Sigmoid colon (tissue), 7 donors: Measurements from ENCODE around the gene ARHGAP8. TPM values are rescaled to one million over a fixed set of nuclear protein-coding genes. Genes with fewer than 3 reads are reported as not detected.

Experiments
- DNase-seq: peaks from one replicate; pipeline ENCODE4 v3.0.0-alpha.2; 2019
- H3K27ac ChIP-seq, 4 donors: fragments of 200-600 bp; sonication (generic); one replicate each; pipeline ENCODE4 v1.5.1; 2016 to 2019; ENCODE audit warnings: mild to moderate bottlenecking in 1 of 4
- H3K27me3 ChIP-seq, 3 donors: fragments of 200-600 bp; sonication (generic); one replicate each; pipeline ENCODE4 v1.5.1; 2019; ENCODE audit warnings: mild to moderate bottlenecking in 1 of 3
- H3K36me3 ChIP-seq, 4 donors: fragments of 200-600 bp; sonication (generic); one replicate each; pipeline ENCODE4 v1.5.1; 2016 to 2019
- H3K4me1 ChIP-seq, 4 donors: fragments of 200-600 bp; sonication (generic); one replicate each; pipeline ENCODE4 v1.5.1; 2017 to 2019
- H3K4me3 ChIP-seq, 4 donors: fragments of 200-600 bp; sonication (generic); one replicate each; pipeline ENCODE4 v1.5.1; 2017 to 2019; ENCODE audit warnings: mild to moderate bottlenecking in 2 of 4, moderate library complexity in 1 of 4
- H3K9me3 ChIP-seq, 4 donors: fragments of 200-600 bp in 3 of 4; sonication (generic) in 3 of 4; one replicate each; pipeline versions ENCODE4 v1.5.1 to v1.6.1; 2013 to 2019
- CTCF ChIP-seq, 4 experiments: fragments of 450-650 bp in 3 of 4; fragments of 200-600 bp in 1 of 4; IDR thresholded peaks; one replicate each; pipeline ENCODE4 v1.5.1; 2016 to 2019; ENCODE audit warnings: antibody characterized with exemption in 4 of 4, mild to moderate bottlenecking in 3 of 4, moderate library complexity in 2 of 4
- EP300 ChIP-seq, 4 donors: sonication (generic); formaldehyde crosslinking; IDR thresholded peaks; one replicate each; pipeline ENCODE4 v1.6.1; 2017; ENCODE audit warnings: antibody characterized with exemption in 4 of 4
- POLR2A ChIP-seq, 2 donors: fragments of 450-650 bp; IDR thresholded peaks; one replicate each; pipeline ENCODE4 v1.6.1; 2016; ENCODE audit warnings: antibody characterized with exemption in 2 of 2, mild to moderate bottlenecking in 2 of 2, moderate library complexity in 2 of 2
- POLR2AphosphoS5 ChIP-seq, 4 donors: sonication (generic); formaldehyde crosslinking; IDR thresholded peaks; one replicate each; pipeline ENCODE4 v1.6.1; 2017; ENCODE audit warnings: antibody characterized with exemption in 4 of 4
- WGBS, 2 donors: extraction: QIAGEN DNeasy Blood & Tissue Kit; methylation state at CpG; one replicate each; pipeline ENCODE4 v1.1.7; 2013; 5-methylcytosine and 5-hydroxymethylcytosine counted together
- intact Hi-C: fragments of 100-400 bp; cut with DNase I; formaldehyde crosslinking; loops from one replicate; pipeline ENCODE4 v1.15.1; 2023
- polyA plus RNA-seq, 3 donors: library from polyadenylated mRNA; stranded (reverse); fragments of 200-250 nt; gene quantifications; one replicate each; pipeline ENCODE4 v1.2.3, GENCODE V29; 2013
- total RNA-seq, 4 donors: library from RNA; depleted of rRNA; stranded (reverse); fragments of >200 nt; gene quantifications; one replicate each; pipeline ENCODE4 v1.1.0, GENCODE V29; 2016
- donor health status: healthy with polysubstance abuse.
- donor health status: Bipolar disorder and iron deficiency.
- donor health status: healthy.

The ARHGAP8 gene
- total and polyA plus RNA-seq, 7 donors = 0.66 to 30.9 (median 6.0) TPM; not detected in 1

DNA sequence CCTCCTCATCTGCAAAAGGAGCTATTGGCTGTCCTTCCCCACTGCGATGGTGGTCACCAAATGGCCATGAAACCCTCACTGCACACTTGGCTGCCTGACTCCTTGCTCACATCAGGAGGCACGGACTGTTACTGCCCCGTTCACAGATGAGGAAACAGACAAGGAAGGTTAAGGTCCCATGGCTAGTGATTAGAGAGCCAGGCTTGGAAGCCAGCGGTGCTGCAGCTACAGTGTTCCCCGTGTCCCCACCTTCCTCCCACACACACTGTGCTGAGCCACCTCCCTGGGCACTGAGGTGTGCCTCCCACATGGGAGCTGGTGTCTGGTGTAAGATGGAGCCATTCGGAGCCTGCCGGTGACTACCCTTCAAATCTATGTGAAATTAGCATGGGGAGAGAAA lies 2.6 kb downstream of the ARHGAP8 start:
- Histone ChIP-seq H3K27ac (no peak overlapping the region), H3K9me3 (no peaks in the 10 kb centered on the region), H3K27me3 (peaks cover 16 to 63% (median 43%) of the 10 kb centered on the region in 3 donors), H3K4me1 (peaks cover 0 to 15% (median 8%) of the 10 kb centered on the region in 4 donors), H3K36me3 (no peaks in the 10 kb centered on the region), H3K4me3 (no peak overlapping the region)
- intact Hi-C loops = no loop called here
- DNase-seq = no peak
- no peak for TF ChIP-seq EP300 (IDR thresholded peaks at IDR 0.05)
- no peak for TF ChIP-seq POLR2A (IDR thresholded peaks at IDR 0.05)
- TF ChIP-seq POLR2AphosphoS5 (IDR thresholded peaks at IDR 0.05) = no peak
- TF ChIP-seq CTCF (IDR thresholded peaks at IDR 0.05) = no peak
- WGBS, 2 donors = 16 to 56% methylated on average over 7 of the region's 7 CpGs

- DNase-seq = no peak
- no peak overlapping the region for H3K27ac ChIP-seq
- H3K27me3 ChIP-seq = peaks cover 16 to 59% (median 40%) of the 10 kb centered on the region in 3 donors
- peaks cover 0 to 15% (median 8%) of the 10 kb centered on the region in 4 donors for H3K4me1 ChIP-seq
- H3K9me3 ChIP-seq = no peaks in the 10 kb centered on the region
- 9 to 44% methylated on average over 6 of the region's 6 CpGs for WGBS, 2 donors
- H3K36me3 ChIP-seq = no peaks in the 10 kb centered on the region
- TF ChIP-seq CTCF (IDR thresholded peaks at IDR 0.05) (no peak), EP300 (IDR thresholded peaks at IDR 0.05) (no peak), POLR2AphosphoS5 (IDR thresholded peaks at IDR 0.05) (no peak), POLR2A (IDR thresholded peaks at IDR 0.05) (no peak)
- no peak overlapping the region for H3K4me3 ChIP-seq
- intact Hi-C loops = no loop called here
These were observed 3.0 kb downstream of the ARHGAP8 start for GRCh38 chr22:44755417-44755816.

DNA sequence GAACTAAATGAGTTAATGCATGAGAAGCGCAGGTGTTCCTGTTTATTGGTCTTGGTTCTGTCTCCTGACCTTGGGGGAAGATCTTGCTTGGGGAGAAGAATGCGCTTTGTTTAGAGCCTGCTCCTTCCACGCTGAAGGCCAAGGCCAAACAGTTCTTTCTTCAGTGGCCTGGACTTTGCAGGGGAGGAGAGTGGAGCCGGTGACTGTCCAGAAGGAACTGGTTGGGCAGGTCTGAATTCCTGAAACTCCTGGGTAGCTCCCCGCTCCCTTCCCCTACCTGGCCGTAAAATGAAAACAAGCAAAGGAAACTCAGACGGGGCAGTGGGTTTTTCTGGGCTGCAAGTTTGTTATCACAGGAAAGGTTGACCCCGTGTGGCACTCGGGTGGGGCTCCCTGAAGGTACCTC lies 3.6 kb downstream of the ARHGAP8 start:
- 15 to 40% methylated on average over 9 of the region's 9 CpGs for WGBS, 2 donors
- TF ChIP-seq CTCF (IDR thresholded peaks at IDR 0.05) = no peak
- no peak for TF ChIP-seq POLR2AphosphoS5 (IDR thresholded peaks at IDR 0.05)
- TF ChIP-seq POLR2A (IDR thresholded peaks at IDR 0.05) = no peak
- H3K27ac ChIP-seq = no peak overlapping the region
- no peak overlapping the region for H3K4me3 ChIP-seq
- H3K4me1 ChIP-seq = peaks cover 0 to 15% (median 8%) of the 10 kb centered on the region in 4 donors
- H3K36me3 ChIP-seq = no peaks in the 10 kb centered on the region
- H3K9me3 ChIP-seq = no peaks in the 10 kb centered on the region
- intact Hi-C loops = no loop called here
- no peak for DNase-seq
- H3K27me3 ChIP-seq = peaks cover 16 to 53% (median 40%) of the 10 kb centered on the region in 3 donors

DNA sequence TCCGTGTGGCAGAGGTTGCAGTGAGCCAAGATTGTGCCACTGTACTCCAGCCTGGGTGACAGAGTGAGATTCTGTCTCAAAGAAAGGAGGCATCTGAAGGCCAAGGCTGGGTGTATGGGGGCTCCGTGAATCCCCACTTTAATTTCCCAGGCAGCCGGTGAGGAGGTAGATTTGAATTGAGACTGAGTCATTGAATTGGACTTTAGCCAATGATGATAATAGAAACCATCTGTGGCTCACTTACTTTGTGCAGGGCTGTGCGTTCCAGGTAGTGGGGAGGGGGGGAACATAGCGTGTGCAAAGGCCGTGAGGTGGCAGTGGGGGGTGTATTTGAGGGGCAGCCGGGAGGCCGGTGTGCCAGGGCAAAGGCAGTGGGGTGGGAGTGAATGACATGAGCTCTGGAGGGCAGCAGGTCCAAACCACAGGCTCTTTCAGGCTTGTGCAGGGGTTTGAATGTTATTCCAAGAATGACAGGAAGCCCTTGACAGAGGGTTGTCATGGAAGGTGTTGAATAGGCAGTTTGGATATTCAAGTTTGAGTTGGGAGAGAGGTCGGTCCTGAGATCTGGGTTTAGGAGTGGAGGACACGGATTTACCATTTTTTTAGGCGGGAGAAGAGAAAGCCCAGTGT lies 6.1 kb downstream of the ARHGAP8 start:
- TF ChIP-seq CTCF (IDR thresholded peaks at IDR 0.05) = no peak
- no peak for TF ChIP-seq EP300 (IDR thresholded peaks at IDR 0.05)
- no peak for TF ChIP-seq POLR2AphosphoS5 (IDR thresholded peaks at IDR 0.05)
- no peak for TF ChIP-seq POLR2A (IDR thresholded peaks at IDR 0.05)
- DNase-seq = no peak
- WGBS, 2 donors = 40 to 70% methylated on average over 11 of the region's 11 CpGs
- peaks cover 2 to 28% (median 15%) of the 10 kb centered on the region in 3 donors for H3K27me3 ChIP-seq
- peaks cover 0 to 2% (median under 1%) of the 10 kb centered on the region in 4 donors for H3K4me1 ChIP-seq
- no peaks in the 10 kb centered on the region for H3K36me3 ChIP-seq
- H3K9me3 ChIP-seq = no peaks in the 10 kb centered on the region
- H3K4me3 ChIP-seq = no peak overlapping the region
- intact Hi-C loops = no loop called here
- no peak overlapping the region for H3K27ac ChIP-seq

DNA sequence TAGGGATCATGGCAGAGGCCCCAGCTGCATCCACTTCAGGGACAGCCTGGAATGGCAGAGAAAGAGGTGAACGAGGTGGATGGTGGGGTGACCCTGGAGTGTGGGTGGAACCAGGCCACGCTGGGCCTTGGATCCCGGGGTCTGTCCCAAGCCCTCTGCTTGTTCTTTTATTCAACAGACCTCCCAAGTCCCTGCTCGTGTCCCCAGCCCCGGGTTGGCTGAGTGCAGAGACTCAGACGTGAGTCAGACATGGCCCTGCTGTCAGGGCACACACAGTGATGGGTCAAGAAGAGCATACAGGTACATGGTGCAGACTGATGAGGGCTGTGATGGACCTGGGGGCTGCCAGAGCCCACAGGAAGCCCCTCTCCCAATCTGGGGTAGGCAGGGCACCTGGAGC lies 6.6 kb downstream of the ARHGAP8 start:
- H3K36me3 ChIP-seq = no peaks in the 10 kb centered on the region
- DNase-seq = no peak
- no peak overlapping the region for H3K27ac ChIP-seq
- 68 to 76% methylated on average over 6 of the region's 6 CpGs for WGBS, 2 donors
- H3K9me3 ChIP-seq = no peaks in the 10 kb centered on the region
- no peak overlapping the region for H3K4me3 ChIP-seq
- H3K4me1 ChIP-seq = no peaks in the 10 kb centered on the region
- H3K27me3 ChIP-seq = peaks cover 0 to 23% (median 11%) of the 10 kb centered on the region in 3 donors
- intact Hi-C loops = no loop called here
- no peak for TF ChIP-seq CTCF (IDR thresholded peaks at IDR 0.05)
- no peak for TF ChIP-seq POLR2AphosphoS5 (IDR thresholded peaks at IDR 0.05)
- no peak for TF ChIP-seq EP300 (IDR thresholded peaks at IDR 0.05)
- TF ChIP-seq POLR2A (IDR thresholded peaks at IDR 0.05) = no peak
